GM23248 (cell line): ENCODE data around the gene CHN1. TPM values are rescaled to one million over a fixed set of nuclear protein-coding genes. Genes with fewer than 3 reads are reported as not detected.

Source experiments
- DNase-seq: peaks from one replicate; pipeline ENCODE4 v3.0.0-alpha.2; 2015
- H2AFZ ChIP-seq: fragments of 200-600 bp; sonication (generic); 2 replicates; pipeline ENCODE4 v1.6.1; 2016; ENCODE audit warnings: antibody characterized with exemption
- H3F3A ChIP-seq: fragments of 200-600 bp; sonication (generic); 2 replicates; pipeline ENCODE4 v1.6.1; 2016; ENCODE audit warnings: mild to moderate bottlenecking, antibody characterized with exemption, mixed run types; ENCODE audit not compliant: insufficient read depth
- H3K27ac ChIP-seq: fragments of 200-600 bp; sonication (generic); 2 replicates; pipeline ENCODE4 v1.5.1; 2016; ENCODE audit warnings: mild to moderate bottlenecking
- H3K27me3 ChIP-seq: fragments of 200-600 bp; sonication (generic); replicated peaks from 2 replicates; pipeline ENCODE4 v1.6.1; 2016; ENCODE audit warnings: mild to moderate bottlenecking; ENCODE audit not compliant: insufficient read depth
- H3K36me3 ChIP-seq: fragments of 200-600 bp; sonication (generic); 2 replicates; pipeline ENCODE4 v1.6.1; 2016; ENCODE audit warnings: low read depth, mild to moderate bottlenecking
- H3K4me1 ChIP-seq: fragments of 200-600 bp; sonication (generic); 2 replicates; pipeline ENCODE4 v1.6.1; 2016; ENCODE audit warnings: mild to moderate bottlenecking; ENCODE audit not compliant: insufficient read depth
- H3K4me2 ChIP-seq: fragments of 200-600 bp; sonication (generic); one replicate; pipeline ENCODE4 v1.6.1; 2016; ENCODE audit warnings: mild to moderate bottlenecking; ENCODE audit not compliant: unreplicated experiment
- H3K4me3 ChIP-seq: fragments of 200-600 bp; sonication (generic); 2 replicates; pipeline ENCODE4 v1.5.1; 2016; ENCODE audit warnings: mild to moderate bottlenecking
- H3K79me2 ChIP-seq: fragments of 200-600 bp; sonication (generic); 2 replicates; pipeline ENCODE4 v1.6.1; 2016; ENCODE audit warnings: mild to moderate bottlenecking; ENCODE audit not compliant: insufficient read depth
- H3K9ac ChIP-seq: fragments of 200-600 bp; sonication (generic); 2 replicates; pipeline ENCODE4 v1.6.1; 2016; ENCODE audit warnings: mild to moderate bottlenecking
- H3K9me2 ChIP-seq: fragments of 200-600 bp; sonication (generic); 2 replicates; pipeline ENCODE4 v1.6.1; 2016; ENCODE audit warnings: mixed run types, mild to moderate bottlenecking, moderate library complexity; ENCODE audit not compliant: insufficient read depth
- H3K9me3 ChIP-seq: fragments of 200-600 bp; sonication (generic); one replicate; pipeline ENCODE4 v1.6.1; 2017; ENCODE audit warnings: low read depth
- H4K20me1 ChIP-seq: fragments of 200-600 bp; sonication (generic); 2 replicates; pipeline ENCODE4 v1.6.0; 2016; ENCODE audit not compliant: insufficient read depth
- EZH2 ChIP-seq: fragments of 200-600 bp; sonication (generic); IDR thresholded peaks from 2 replicates; pipeline ENCODE4 v1.6.1; 2018; ENCODE audit warnings: antibody characterized with exemption, mild to moderate bottlenecking; ENCODE audit not compliant: insufficient read depth, poor library complexity, severe bottlenecking
- EZH2phosphoT487 ChIP-seq: fragments of 200-600 bp; sonication (generic); IDR thresholded peaks from 2 replicates; pipeline ENCODE4 v1.6.1; 2018; ENCODE audit warnings: antibody characterized with exemption, moderate library complexity, mild to moderate bottlenecking, low read depth; ENCODE audit not compliant: insufficient read depth
- WGBS, 2 experiments: methylation state at CpG; one replicate each; pipeline ENCODE4 v1.1.6; 2015 to 2017; ENCODE audit warnings: low lambda C conversion rate in 2 of 2, low coverage in 1 of 2; ENCODE audit errors: missing lambda C conversion rate in 2 of 2; 5-methylcytosine and 5-hydroxymethylcytosine counted together
- in situ Hi-C: fragments of 300-500 bp; cut with MboI; formaldehyde crosslinking; loops from 2 replicates; pipeline ENCODE4 v1.15.0; 2020
- polyA plus RNA-seq: library from polyadenylated mRNA; unstranded; fragments of >200 nt; fragmentation: Nextera tagmentation; extraction: Ambion mirVana; gene quantifications from 2 replicates; pipeline ENCODE4 v1.2.1, GENCODE V29; 2016
- total RNA-seq: library from RNA; depleted of rRNA; stranded (reverse); fragments of >200 nt; shearing (Covaris generic); gene quantifications from 2 replicates; pipeline ENCODE4 v1.2.3, GENCODE V29; 2014

CHN1 gene
- total and polyA plus RNA-seq, 2 experiments from 2014 or later: 115 to 130 TPM

GRCh38 chr2:174784909-174785308 is 220.3 kb downstream of the CHN1 start:
- H3F3A ChIP-seq: peaks cover 43% of the 10 kb centered on the region
- no peaks in the 10 kb centered on the region for H3K79me2 ChIP-seq
- H2AFZ ChIP-seq: no peak overlapping the region
- in situ Hi-C loops: no loop called here
- no peaks in the 10 kb centered on the region for H3K36me3 ChIP-seq
- no peak overlapping the region for H3K4me3 ChIP-seq
- H4K20me1 ChIP-seq: no peaks in the 10 kb centered on the region
- peak overlapping the region; percentile 98 for H3K27ac ChIP-seq
- H3K9me3 ChIP-seq: no peaks in the 10 kb centered on the region
- H3K4me1 ChIP-seq: peaks cover 48% of the 10 kb centered on the region
- DNase-seq: no peak
- TF ChIP-seq EZH2: no peak
- TF ChIP-seq EZH2phosphoT487: no peak
- H3K4me2 ChIP-seq: no peak overlapping the region
- WGBS, 2 experiments: 96 to 98% methylated on average over 5 of the region's 5 CpGs
- no peaks in the 10 kb centered on the region for H3K9me2 ChIP-seq
- no peak overlapping the region for H3K9ac ChIP-seq
- H3K27me3 ChIP-seq: no peaks in the 10 kb centered on the region

- H3F3A ChIP-seq: peaks cover 48% of the 10 kb centered on the region
- DNase-seq: no peak
- H3K27me3 ChIP-seq: no peaks in the 10 kb centered on the region
- in situ Hi-C loops: no loop called here
- no peaks in the 10 kb centered on the region for H3K9me2 ChIP-seq
- H3K4me3 ChIP-seq: no peak overlapping the region
- H3K27ac ChIP-seq: no peak overlapping the region
- H3K4me2 ChIP-seq: no peak overlapping the region
- peaks cover 54% of the 10 kb centered on the region for H3K4me1 ChIP-seq
- H3K9me3 ChIP-seq: no peaks in the 10 kb centered on the region
- no peaks in the 10 kb centered on the region for H4K20me1 ChIP-seq
- no peak overlapping the region for H3K9ac ChIP-seq
- no peak overlapping the region for H2AFZ ChIP-seq
- WGBS, 2 experiments: 91 to 93% methylated on average over 7 of the region's 7 CpGs
- no peaks in the 10 kb centered on the region for H3K36me3 ChIP-seq
- no peak for TF ChIP-seq EZH2phosphoT487
- no peaks in the 10 kb centered on the region for H3K79me2 ChIP-seq
Observed at GRCh38 chr2:174784316-174784715, 220.9 kb downstream of the CHN1 start.

- H3K4me3 ChIP-seq: no peak overlapping the region
- no peak for DNase-seq
- H3K9me3 ChIP-seq: no peaks in the 10 kb centered on the region
- H3F3A ChIP-seq: peaks cover 41% of the 10 kb centered on the region
- TF ChIP-seq EZH2 (no peak), EZH2phosphoT487 (no peak)
- in situ Hi-C loops: no loop called here
- H3K9ac ChIP-seq: no peak overlapping the region
- no peaks in the 10 kb centered on the region for H3K27me3 ChIP-seq
- H3K9me2 ChIP-seq: no peaks in the 10 kb centered on the region
- H2AFZ ChIP-seq: no peak overlapping the region
- H4K20me1 ChIP-seq: no peaks in the 10 kb centered on the region
- 93 to 97% methylated on average over 11 of the region's 11 CpGs for WGBS, 2 experiments
- peaks cover 55% of the 10 kb centered on the region for H3K4me1 ChIP-seq
- no peaks in the 10 kb centered on the region for H3K36me3 ChIP-seq
- H3K79me2 ChIP-seq: no peaks in the 10 kb centered on the region
- H3K4me2 ChIP-seq: no peak overlapping the region
- no peak overlapping the region for H3K27ac ChIP-seq
Observed at GRCh38 chr2:174781996-174782395, 223.2 kb downstream of the CHN1 start.

- in situ Hi-C loops: no loop called here
- no peak for DNase-seq
Observed at GRCh38 chr2:174781298-174781697, 223.9 kb downstream of the CHN1 start.

GRCh38 chr2:174780856-174781255 is 224.3 kb downstream of the CHN1 start:
- in situ Hi-C loops: no loop called here
- H3K9ac ChIP-seq: no peak overlapping the region
- WGBS, 2 experiments: 93 to 94% methylated on average over 6 to 7 of the region's 7 CpGs

More at GRCh38 chr2:174781298-174781697, 223.9 kb downstream of the CHN1 start:
- WGBS, 2 experiments: 82 to 85% methylated on average over 8 to 9 of the region's 9 CpGs
- no peaks in the 10 kb centered on the region for H3K9me3 ChIP-seq
- TF ChIP-seq EZH2phosphoT487: no peak
- TF ChIP-seq EZH2: no peak
- H3K9me2 ChIP-seq: no peaks in the 10 kb centered on the region
- no peak overlapping the region for H3K4me2 ChIP-seq
- H4K20me1 ChIP-seq: no peaks in the 10 kb centered on the region
- H3K9ac ChIP-seq: no peak overlapping the region
- H3K27ac ChIP-seq: no peak overlapping the region
- no peak overlapping the region for H3K4me3 ChIP-seq
- peaks cover 48% of the 10 kb centered on the region for H3K4me1 ChIP-seq
- no peaks in the 10 kb centered on the region for H3K36me3 ChIP-seq
- no peak overlapping the region for H2AFZ ChIP-seq
- peaks cover 34% of the 10 kb centered on the region for H3F3A ChIP-seq
- no peaks in the 10 kb centered on the region for H3K27me3 ChIP-seq
- H3K79me2 ChIP-seq: no peaks in the 10 kb centered on the region

More at GRCh38 chr2:174780856-174781255, 224.3 kb downstream of the CHN1 start:
- no peak overlapping the region for H3K4me3 ChIP-seq
- H3K9me2 ChIP-seq: no peaks in the 10 kb centered on the region
- H4K20me1 ChIP-seq: no peaks in the 10 kb centered on the region
- H3K79me2 ChIP-seq: no peaks in the 10 kb centered on the region
- H3K9me3 ChIP-seq: no peaks in the 10 kb centered on the region
- no peak for TF ChIP-seq EZH2phosphoT487
- TF ChIP-seq EZH2: no peak
- no peaks in the 10 kb centered on the region for H3K27me3 ChIP-seq
- peaks cover 48% of the 10 kb centered on the region for H3K4me1 ChIP-seq
- no peaks in the 10 kb centered on the region for H3K36me3 ChIP-seq
- H2AFZ ChIP-seq: no peak overlapping the region
- no peak overlapping the region for H3K27ac ChIP-seq
- no peak for DNase-seq
- H3F3A ChIP-seq: peaks cover 30% of the 10 kb centered on the region
- H3K4me2 ChIP-seq: no peak overlapping the region
